ENCODE data around the gene KRTAP9-8.
"Not testable (repeated sequence)": the region's sequence is repeated elsewhere in the genome, so short reads cannot be mapped to it uniquely, and the experiment has no call there.

The KRTAP9-8 gene

DNA sequence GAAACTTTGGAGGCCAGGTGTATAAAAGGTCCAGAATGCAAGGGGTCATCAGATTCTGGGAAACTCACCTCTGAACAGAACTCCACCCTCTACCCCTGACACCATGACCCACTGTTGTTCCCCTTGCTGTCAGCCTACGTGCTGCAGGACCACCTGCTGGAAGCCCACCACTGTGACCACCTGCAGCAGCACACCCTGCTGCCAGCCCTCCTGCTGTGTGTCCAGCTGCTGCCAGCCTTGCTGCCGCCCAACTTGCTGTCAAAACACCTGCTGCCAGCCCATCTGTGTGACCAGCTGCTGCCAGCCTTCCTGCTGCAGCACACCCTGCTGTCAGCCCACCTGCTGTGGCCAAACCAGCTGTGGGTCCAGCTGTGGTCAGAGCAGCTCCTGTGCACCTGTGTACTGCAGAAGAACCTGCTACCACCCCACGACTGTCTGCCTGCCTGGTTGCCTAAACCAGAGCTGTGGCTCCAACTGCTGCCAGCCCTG is at the start of gene KRTAP9-8:
Gene KRTAP9-8 (plus strand): TSS at position 51 of the 489 bp plus-strand sequence. CDS start 53 bp downstream, at position 104.
- DNase-seq (ENCODE audit: low read depth); H3K4me3 ChIP-seq (replicated peaks; ENCODE audit: low read depth, low read length): not testable (repeated sequence)

DNA sequence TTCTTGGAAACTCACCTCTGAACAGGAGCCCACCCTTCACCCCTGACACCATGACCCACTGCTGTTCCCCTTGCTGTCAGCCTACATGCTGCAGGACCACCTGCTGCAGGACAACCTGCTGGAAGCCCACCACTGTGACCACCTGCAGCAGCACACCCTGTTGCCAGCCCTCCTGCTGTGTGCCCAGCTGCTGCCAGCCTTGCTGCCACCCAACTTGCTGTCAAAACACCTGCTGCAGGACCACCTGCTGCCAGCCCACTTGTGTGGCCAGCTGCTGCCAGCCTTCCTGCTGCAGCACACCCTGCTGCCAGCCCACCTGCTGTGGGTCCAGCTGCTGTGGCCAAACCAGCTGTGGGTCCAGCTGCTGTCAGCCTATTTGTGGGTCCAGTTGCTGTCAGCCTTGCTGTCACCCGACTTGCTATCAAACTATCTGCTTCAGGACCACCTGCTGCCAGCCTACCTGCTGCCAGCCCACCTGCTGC is 47.9 kb upstream of the KRTAP9-8 start, which contains the start of gene KRTAP9-1:
Gene KRTAP9-1 (plus strand): TSS at position 51 of the 482 bp plus-strand sequence. CDS start 0 bp downstream, at position 51.
- DNase-seq (ENCODE audit: low read depth); H3K4me3 ChIP-seq (replicated peaks; ENCODE audit: low read depth, low read length): not testable (repeated sequence)

DNA sequence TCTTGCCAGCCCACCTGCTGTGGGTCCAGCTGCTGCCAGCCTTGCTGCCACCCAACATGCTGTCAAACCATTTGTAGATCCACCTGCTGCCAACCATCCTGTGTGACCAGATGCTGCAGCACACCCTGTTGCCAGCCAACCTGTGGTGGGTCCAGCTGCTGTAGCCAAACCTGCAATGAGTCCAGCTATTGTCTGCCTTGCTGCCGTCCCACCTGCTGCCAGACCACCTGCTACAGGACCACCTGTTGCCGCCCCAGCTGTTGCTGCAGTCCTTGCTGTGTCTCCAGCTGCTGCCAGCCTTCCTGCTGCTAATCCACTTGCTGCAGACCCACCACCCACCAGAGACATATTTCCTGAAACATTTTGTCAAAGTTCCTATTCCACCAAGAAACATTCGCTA is 47.5 kb upstream of the KRTAP9-8 start:
- TF ChIP-seq, protein P1, sequence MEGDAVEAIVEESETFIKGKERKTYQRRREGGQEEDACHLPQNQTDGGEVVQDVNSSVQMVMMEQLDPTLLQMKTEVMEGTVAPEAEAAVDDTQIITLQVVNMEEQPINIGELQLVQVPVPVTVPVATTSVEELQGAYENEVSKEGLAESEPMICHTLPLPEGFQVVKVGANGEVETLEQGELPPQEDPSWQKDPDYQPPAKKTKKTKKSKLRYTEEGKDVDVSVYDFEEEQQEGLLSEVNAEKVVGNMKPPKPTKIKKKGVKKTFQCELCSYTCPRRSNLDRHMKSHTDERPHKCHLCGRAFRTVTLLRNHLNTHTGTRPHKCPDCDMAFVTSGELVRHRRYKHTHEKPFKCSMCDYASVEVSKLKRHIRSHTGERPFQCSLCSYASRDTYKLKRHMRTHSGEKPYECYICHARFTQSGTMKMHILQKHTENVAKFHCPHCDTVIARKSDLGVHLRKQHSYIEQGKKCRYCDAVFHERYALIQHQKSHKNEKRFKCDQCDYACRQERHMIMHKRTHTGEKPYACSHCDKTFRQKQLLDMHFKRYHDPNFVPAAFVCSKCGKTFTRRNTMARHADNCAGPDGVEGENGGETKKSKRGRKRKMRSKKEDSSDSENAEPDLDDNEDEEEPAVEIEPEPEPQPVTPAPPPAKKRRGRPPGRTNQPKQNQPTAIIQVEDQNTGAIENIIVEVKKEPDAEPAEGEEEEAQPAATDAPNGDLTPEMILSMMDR (IDR thresholded peaks at IDR 0.05; ENCODE audit: low read length, missing control alignments), result no peak
- no peak for DNase-seq (ENCODE audit: low read depth)
- H3K4me3 ChIP-seq (replicated peaks; ENCODE audit: low read depth, low read length), result no peak overlapping the region

DNA sequence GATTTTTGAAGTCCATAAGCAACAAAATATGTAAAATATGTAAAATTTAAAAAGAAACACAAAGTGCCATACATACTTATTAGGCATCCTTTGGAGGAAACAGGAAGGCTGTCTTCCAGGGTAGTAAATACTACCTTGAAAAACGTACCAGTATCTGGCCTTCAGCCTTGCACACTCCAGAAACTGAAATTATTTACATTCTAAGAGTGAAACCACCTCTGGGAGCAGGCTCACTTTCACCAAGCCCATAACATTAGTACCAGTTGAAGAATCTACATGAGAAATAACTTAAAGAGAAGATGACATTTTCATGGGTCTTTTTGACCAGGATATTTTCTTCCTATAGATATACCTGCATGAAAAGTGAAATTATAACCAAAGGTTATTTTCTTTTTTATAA is 41.7 kb upstream of the KRTAP9-8 start:
- TF ChIP-seq, protein P1 (IDR thresholded peaks at IDR 0.05; ENCODE audit: low read length, missing control alignments), result no peak

DNA sequence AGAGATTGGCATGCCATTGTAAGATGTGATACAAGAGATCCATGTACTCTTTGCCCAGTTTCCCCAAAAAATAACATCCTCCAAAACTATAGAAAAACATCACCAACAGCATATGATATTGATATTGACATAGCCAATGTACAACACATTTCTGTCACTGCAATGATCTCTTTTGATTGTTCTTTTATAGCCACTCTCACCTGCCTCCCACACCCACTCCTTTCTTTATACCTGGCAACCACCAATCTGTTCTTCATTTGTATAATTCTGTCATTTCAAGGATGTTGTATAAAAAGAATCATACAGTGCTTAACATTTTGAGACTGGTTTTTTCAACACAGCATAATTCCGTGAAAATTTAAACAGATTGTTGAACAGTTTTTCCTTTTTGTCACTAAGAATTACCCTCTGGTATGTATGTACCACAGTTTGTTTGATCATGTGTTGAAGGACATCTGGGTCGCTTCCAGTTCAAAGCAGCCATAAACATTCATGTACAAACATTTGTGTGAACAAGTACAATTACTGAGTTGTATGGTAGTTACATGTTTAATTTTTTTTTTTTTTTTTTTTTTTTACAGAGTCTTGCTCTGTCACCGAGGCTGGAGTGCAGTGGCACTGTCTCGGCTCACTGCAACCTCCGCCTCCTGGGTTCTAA is 38.2 kb upstream of the KRTAP9-8 start:
- no peak for DNase-seq (ENCODE audit: low read depth)
- TF ChIP-seq, protein P1 (IDR thresholded peaks at IDR 0.05; ENCODE audit: low read length, missing control alignments), result no peak

More for the DNA sequence above, 41.7 kb upstream of the KRTAP9-8 start:
- no peak for DNase-seq (ENCODE audit: low read depth)
- H3K4me3 ChIP-seq (replicated peaks; ENCODE audit: low read depth, low read length), result no peak overlapping the region

DNA sequence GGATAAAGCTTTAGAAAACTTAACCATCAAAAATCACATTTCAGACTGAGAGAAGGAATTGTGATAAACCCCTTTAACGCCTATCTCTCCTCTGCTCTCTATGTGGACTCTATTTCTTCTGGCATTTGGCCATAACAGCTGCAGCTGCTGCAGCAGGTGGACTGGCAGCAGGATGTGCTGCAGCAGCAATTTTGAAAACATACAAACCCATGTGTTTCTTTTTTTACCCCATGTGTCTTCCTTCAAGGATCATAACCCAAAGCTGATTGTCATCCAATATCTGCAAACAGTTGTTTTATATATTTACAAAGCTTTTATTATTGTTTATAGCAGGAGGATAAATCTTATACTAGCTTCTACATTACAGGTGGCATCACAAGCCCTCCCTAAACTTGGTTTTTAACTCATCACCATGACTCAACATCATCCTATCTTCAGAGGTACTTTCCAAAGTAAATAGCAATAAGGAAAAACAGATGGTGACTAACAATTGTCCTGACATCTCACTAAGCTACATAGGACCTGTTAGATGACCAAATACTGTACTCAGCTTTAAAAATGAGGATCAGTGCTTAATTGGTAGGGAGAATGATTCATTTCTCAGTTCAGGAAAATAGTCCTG is 25.8 kb upstream of the KRTAP9-8 start:
- DNase-seq (ENCODE audit: low read depth), result no peak
- no peak overlapping the region for H3K4me3 ChIP-seq (replicated peaks; ENCODE audit: low read depth, low read length)
- TF ChIP-seq, protein P1 (IDR thresholded peaks at IDR 0.05; ENCODE audit: low read length, missing control alignments), result no peak

More for the DNA sequence above, 38.2 kb upstream of the KRTAP9-8 start:
- no peak overlapping the region for H3K4me3 ChIP-seq (replicated peaks; ENCODE audit: low read depth, low read length)

GRCh38 chr17:41212524-41213169 is 25.2 kb upstream of the KRTAP9-8 start:
- no peak overlapping the region for H3K4me3 ChIP-seq (replicated peaks; ENCODE audit: low read depth, low read length)
- TF ChIP-seq, protein P1 (IDR thresholded peaks at IDR 0.05; ENCODE audit: low read length, missing control alignments), result no peak
- DNase-seq (ENCODE audit: low read depth), result no peak
